Activated naive CD4-positive, alpha-beta T cell treated with anti-CD3 and anti-CD28 coated beads for 36 hours (primary cell): ENCODE data around the gene SLC25A44. TPM values are rescaled to one million over a fixed set of nuclear protein-coding genes. Genes with fewer than 3 reads are reported as not detected.
A peak's percentile ranks its signal among the peaks of the same experiment; 100 is the strongest.

ENCODE experiments used
- CTCF ChIA-PET: fragments of 350-600 bp; sonication (Branson Sonifier 250); formaldehyde crosslinking; loops from one replicate; lab custom pipeline; 2021; ENCODE audit warnings: antibody characterized with exemption; lab: Charles Lee
- DNase-seq: peaks from one replicate; pipeline ENCODE4 v3.0.0-alpha.2; 2020
- H3K27ac Mint-ChIP-seq: one replicate; pipeline ENCODE4 v1.8.0; 2021; ENCODE audit warnings: mild to moderate bottlenecking, mixed read lengths
- H3K27me3 Mint-ChIP-seq: one replicate; pipeline ENCODE4 v1.8.0; 2021; ENCODE audit warnings: low read depth, mixed read lengths
- H3K36me3 Mint-ChIP-seq: one replicate; pipeline ENCODE4 v1.8.0; 2021; ENCODE audit warnings: low read depth, mixed read lengths
- H3K4me1 Mint-ChIP-seq: one replicate; pipeline ENCODE4 v1.8.0; 2021; ENCODE audit warnings: low read depth, mixed read lengths
- H3K4me3 Mint-ChIP-seq: one replicate; pipeline ENCODE4 v1.8.0; 2021; ENCODE audit warnings: mild to moderate bottlenecking, moderate library complexity, mixed read lengths
- H3K9me3 Mint-ChIP-seq: one replicate; pipeline ENCODE4 v1.8.0; 2021; ENCODE audit warnings: mixed read lengths
- intact Hi-C: fragments of 100-400 bp; cut with micrococcal nuclease; formaldehyde crosslinking; loops from one replicate; pipeline ENCODE4 v1.15.1; 2023
- total RNA-seq, 2 experiments: library from RNA; stranded (reverse); gene quantifications; one replicate each; pipeline ENCODE4 v1.2.3, GENCODE V29; 2021

SLC25A44 gene
- total RNA-seq, 2 experiments from 2014 or later: 69.1 to 73.5 TPM

GRCh38 chr1:156153362-156153761 is 40.5 kb upstream of the SLC25A44 start, which contains the start of gene SEMA4A:
Gene SEMA4A (plus strand): TSS chr1:156153585. CDS start chr1:156154579, 994 bp downstream.
- CTCF ChIA-PET: no interaction called here
- DNase-seq: no peak
- Mint-ChIP-seq H3K9me3 (no peaks in the 10 kb centered on the region), H3K36me3 (no peaks in the 10 kb centered on the region), H3K27me3 (no peaks in the 10 kb centered on the region), H3K27ac (peak within 1 kb of the TSS; percentile 64), H3K4me3 (peak within 1 kb of the TSS; percentile 65), H3K4me1 (peaks cover 62% of the 10 kb centered on the region)
- intact Hi-C loops: no loop called here

GRCh38 chr1:156154317-156154749 is 39.6 kb upstream of the SLC25A44 start:
- no peaks in the 10 kb centered on the region for H3K27me3 Mint-ChIP-seq
- peak; percentile 62 for DNase-seq
- no peaks in the 10 kb centered on the region for H3K9me3 Mint-ChIP-seq
- H3K4me1 Mint-ChIP-seq: peaks cover 64% of the 10 kb centered on the region
- intact Hi-C loops: no loop called here
- peak overlapping the region; percentile 65 for H3K4me3 Mint-ChIP-seq
- H3K36me3 Mint-ChIP-seq: no peaks in the 10 kb centered on the region
- H3K27ac Mint-ChIP-seq: peak overlapping the region; percentile 21
- CTCF ChIA-PET: interaction anchor here (1.0 kb wide), 1 partner anchor 26 kb away, joined by 3 read pairs; no protein-coding TSS in a partner anchor

GRCh38 chr1:156155756-156156510 is 38.0 kb upstream of the SLC25A44 start:
- Mint-ChIP-seq H3K27me3 (no peaks in the 10 kb centered on the region), H3K27ac (peak overlapping the region; percentile 5), H3K9me3 (no peaks in the 10 kb centered on the region), H3K4me3 (peak overlapping the region; percentile 65), H3K36me3 (no peaks in the 10 kb centered on the region), H3K4me1 (peaks cover 66% of the 10 kb centered on the region)
- no peak for DNase-seq
- CTCF ChIA-PET: no interaction called here
- intact Hi-C loops: no loop called here

GRCh38 chr1:156157506-156157905 is 36.4 kb upstream of the SLC25A44 start:
- H3K9me3 Mint-ChIP-seq: no peaks in the 10 kb centered on the region
- H3K4me1 Mint-ChIP-seq: peaks cover 70% of the 10 kb centered on the region
- H3K27me3 Mint-ChIP-seq: no peaks in the 10 kb centered on the region
- H3K27ac Mint-ChIP-seq: no peak overlapping the region
- intact Hi-C loops: no loop called here
- CTCF ChIA-PET: interaction anchor here (1.3 kb wide), 1 partner anchor 9 kb away, joined by 4 read pairs; no protein-coding TSS in a partner anchor
- H3K4me3 Mint-ChIP-seq: no peak overlapping the region
- DNase-seq: no peak
- H3K36me3 Mint-ChIP-seq: no peaks in the 10 kb centered on the region

GRCh38 chr1:156157966-156158365 is 35.9 kb upstream of the SLC25A44 start:
- CTCF ChIA-PET: interaction anchor here (1.3 kb wide), 1 partner anchor 10 kb away, joined by 4 read pairs; no protein-coding TSS in a partner anchor
- Mint-ChIP-seq H3K27me3 (no peaks in the 10 kb centered on the region), H3K4me3 (no peak overlapping the region)

GRCh38 chr1:156160000-156160742 is 33.7 kb upstream of the SLC25A44 start:
- peaks cover 2% of the 10 kb centered on the region for H3K9me3 Mint-ChIP-seq
- H3K27me3 Mint-ChIP-seq: no peaks in the 10 kb centered on the region
- DNase-seq: no peak
- peaks cover 8% of the 10 kb centered on the region for H3K36me3 Mint-ChIP-seq
- H3K4me1 Mint-ChIP-seq: peaks cover 70% of the 10 kb centered on the region
- H3K27ac Mint-ChIP-seq: peak overlapping the region; percentile 86
- H3K4me3 Mint-ChIP-seq: peak overlapping the region; percentile 63
- CTCF ChIA-PET: interaction anchor here (1.1 to 1.9 kb wide), 4 partner anchors 13 to 63 kb away, joined by 3 to 7 read pairs (median 6); no protein-coding TSS in a partner anchor
- intact Hi-C loops: loop anchor here (1.0 kb wide), 3 partner anchors 14 to 63 kb away; no protein-coding TSS in a partner anchor

More at GRCh38 chr1:156157966-156158365, 35.9 kb upstream of the SLC25A44 start:
- no peaks in the 10 kb centered on the region for H3K9me3 Mint-ChIP-seq
- H3K4me1 Mint-ChIP-seq: peaks cover 67% of the 10 kb centered on the region
- intact Hi-C loops: no loop called here
- no peak overlapping the region for H3K27ac Mint-ChIP-seq
- H3K36me3 Mint-ChIP-seq: no peaks in the 10 kb centered on the region
- no peak for DNase-seq

- peaks cover 69% of the 10 kb centered on the region for H3K4me1 Mint-ChIP-seq
- peaks cover 2% of the 10 kb centered on the region for H3K9me3 Mint-ChIP-seq
- CTCF ChIA-PET: interaction anchor here (1.6 to 1.9 kb wide), 2 partner anchors 14 to 63 kb away, joined by 6 to 7 read pairs; no protein-coding TSS in a partner anchor
- H3K27me3 Mint-ChIP-seq: no peaks in the 10 kb centered on the region
- DNase-seq: peak; percentile 73
- intact Hi-C loops: loop anchor here (1.0 kb wide), 2 partner anchors 38 to 58 kb away; no protein-coding TSS in a partner anchor
- H3K36me3 Mint-ChIP-seq: peaks cover 11% of the 10 kb centered on the region
- peak overlapping the region; percentile 63 for H3K4me3 Mint-ChIP-seq
- peak overlapping the region; percentile 83 for H3K27ac Mint-ChIP-seq
Measured at GRCh38 chr1:156160743-156161171, 33.1 kb upstream of the SLC25A44 start.

GRCh38 chr1:156162430-156163037 is 31.4 kb upstream of the SLC25A44 start:
- Mint-ChIP-seq H3K27ac (peak overlapping the region; percentile 70), H3K27me3 (no peaks in the 10 kb centered on the region), H3K4me1 (peaks cover 63% of the 10 kb centered on the region), H3K36me3 (peaks cover 17% of the 10 kb centered on the region), H3K9me3 (peaks cover 2% of the 10 kb centered on the region), H3K4me3 (no peak overlapping the region)
- DNase-seq: no peak
- intact Hi-C loops: no loop called here
- CTCF ChIA-PET: no interaction called here

- no peak overlapping the region for H3K4me3 Mint-ChIP-seq
- intact Hi-C loops: no loop called here
- no peaks in the 10 kb centered on the region for H3K27me3 Mint-ChIP-seq
- no peak overlapping the region for H3K27ac Mint-ChIP-seq
- peaks cover 17% of the 10 kb centered on the region for H3K36me3 Mint-ChIP-seq
- CTCF ChIA-PET: interaction anchor here (0.7 to 2.4 kb wide), 8 partner anchors 10 to 1425 kb away, joined by 3 to 14 read pairs (median 4); no protein-coding TSS in a partner anchor
- no peak for DNase-seq
- H3K9me3 Mint-ChIP-seq: peaks cover 2% of the 10 kb centered on the region
- peaks cover 57% of the 10 kb centered on the region for H3K4me1 Mint-ChIP-seq
Measured at GRCh38 chr1:156163712-156164111, 30.2 kb upstream of the SLC25A44 start.

GRCh38 chr1:156164125-156164831 is 29.6 kb upstream of the SLC25A44 start:
- CTCF ChIA-PET: interaction anchor here (0.7 to 2.4 kb wide), 9 partner anchors 10 to 1425 kb away, joined by 3 to 14 read pairs (median 3); no protein-coding TSS in a partner anchor
- no peak for DNase-seq
- Mint-ChIP-seq H3K4me3 (no peak overlapping the region), H3K27me3 (no peaks in the 10 kb centered on the region), H3K9me3 (peaks cover 2% of the 10 kb centered on the region), H3K4me1 (peaks cover 52% of the 10 kb centered on the region), H3K27ac (peak overlapping the region; percentile 38), H3K36me3 (peaks cover 17% of the 10 kb centered on the region)
- intact Hi-C loops: no loop called here

- CTCF ChIA-PET: interaction anchor here (0.6 to 2.4 kb wide), 3 partner anchors 9 to 60 kb away, joined by 4 to 14 read pairs (median 7); no protein-coding TSS in a partner anchor
- Mint-ChIP-seq H3K27ac (peak overlapping the region; percentile 41), H3K27me3 (no peaks in the 10 kb centered on the region), H3K9me3 (peaks cover 2% of the 10 kb centered on the region), H3K4me3 (no peak overlapping the region), H3K36me3 (peaks cover 17% of the 10 kb centered on the region), H3K4me1 (peaks cover 43% of the 10 kb centered on the region)
- peak; percentile 68 for DNase-seq
- intact Hi-C loops: no loop called here
Measured at GRCh38 chr1:156165083-156165482, 28.8 kb upstream of the SLC25A44 start.
